PC-3 (cell line): Measurements from ENCODE around the gene KIF18B.

Experiments
- EZH2 ChIP-seq: fragments of 300-600 bp; sonication (generic); IDR thresholded peaks from one replicate; pipeline ENCODE4 v1.6.1; 2017; ENCODE audit warnings: antibody characterized with exemption, mild to moderate bottlenecking, low read length; ENCODE audit not compliant: unreplicated experiment
- EZH2phosphoT487 ChIP-seq: fragments of 300-600 bp; sonication (generic); IDR thresholded peaks from 2 replicates; pipeline ENCODE4 v1.6.1; 2018; ENCODE audit warnings: mild to moderate bottlenecking, antibody characterized with exemption, low read length, borderline replicate concordance

DNA sequence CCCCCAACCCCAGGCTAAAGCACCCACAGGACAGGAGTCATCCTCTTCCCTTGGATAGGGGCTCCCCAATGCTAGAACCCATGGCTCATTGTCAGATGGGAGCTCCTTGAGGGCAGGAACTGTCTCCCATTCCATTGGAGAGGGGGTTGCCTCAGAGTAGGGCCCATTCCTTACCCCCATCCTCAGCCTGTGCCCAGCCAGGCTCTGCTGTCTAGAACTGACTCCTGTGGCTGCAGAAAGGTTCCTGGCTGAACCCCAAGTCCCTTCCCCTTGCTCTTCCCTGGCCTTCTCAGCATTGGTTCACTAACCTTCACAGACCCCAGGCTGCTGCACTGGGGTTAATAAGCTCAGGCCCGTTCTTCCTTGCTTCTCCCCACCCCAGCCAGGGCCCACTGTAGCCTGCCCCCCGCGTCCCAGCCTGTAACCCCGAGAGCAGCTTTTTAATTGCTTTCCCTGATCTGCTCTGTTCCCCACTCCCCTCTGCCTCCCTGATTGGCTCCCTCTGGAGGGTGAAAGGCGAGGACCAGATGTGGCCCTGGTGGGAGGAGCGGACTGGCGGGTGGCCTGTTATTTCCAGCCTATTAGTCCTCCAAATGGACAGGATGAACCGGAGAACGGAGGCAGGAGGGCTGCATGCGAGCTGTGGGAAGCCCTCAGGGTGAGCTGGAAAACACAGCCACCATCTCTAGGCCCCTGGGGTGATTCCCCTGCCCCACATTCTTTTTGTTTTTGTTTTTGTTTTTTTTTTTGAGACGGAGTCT, 26.3 kb downstream of the KIF18B start:
- TF ChIP-seq EZH2 (no peak), EZH2phosphoT487 (no peak)
